ENCODE results near the gene ITM2C.
A peak's percentile ranks its signal among the peaks of the same experiment; 100 is the strongest.

Gene ITM2C

GRCh38 chr2:230849633-230850357 lies 14.9 kb upstream of the ITM2C start:
- TF ChIP-seq CTCF (IDR thresholded peaks at IDR 0.05; ENCODE audit: insufficient read depth, low read depth, low read length, missing control alignments): peak; percentile 80
- no peak overlapping the region for H3K4me3 ChIP-seq (ENCODE audit: low read length)
- DNase-seq (ENCODE audit: low read depth): peak; percentile 45

- H3K4me3 ChIP-seq (ENCODE audit: low read length): no peak overlapping the region
- no peak for TF ChIP-seq CTCF (IDR thresholded peaks at IDR 0.05; ENCODE audit: insufficient read depth, low read depth, low read length, missing control alignments)
- DNase-seq (ENCODE audit: low read depth): no peak
Measured at GRCh38 chr2:230850358-230850658, 14.4 kb upstream of the ITM2C start.

- DNase-seq (ENCODE audit: low read depth): no peak
- no peak for TF ChIP-seq CTCF (IDR thresholded peaks at IDR 0.05; ENCODE audit: insufficient read depth, low read depth, low read length, missing control alignments)
- no peak overlapping the region for H3K4me3 ChIP-seq (ENCODE audit: low read length)
Measured at GRCh38 chr2:230852113-230852512, 12.6 kb upstream of the ITM2C start.

GRCh38 chr2:230861552-230862255 lies 3.0 kb upstream of the ITM2C start:
- TF ChIP-seq CTCF (IDR thresholded peaks at IDR 0.05; ENCODE audit: insufficient read depth, low read depth, low read length, missing control alignments): no peak
- H3K4me3 ChIP-seq (ENCODE audit: low read length): no peak overlapping the region
- no peak for DNase-seq (ENCODE audit: low read depth)

DNA sequence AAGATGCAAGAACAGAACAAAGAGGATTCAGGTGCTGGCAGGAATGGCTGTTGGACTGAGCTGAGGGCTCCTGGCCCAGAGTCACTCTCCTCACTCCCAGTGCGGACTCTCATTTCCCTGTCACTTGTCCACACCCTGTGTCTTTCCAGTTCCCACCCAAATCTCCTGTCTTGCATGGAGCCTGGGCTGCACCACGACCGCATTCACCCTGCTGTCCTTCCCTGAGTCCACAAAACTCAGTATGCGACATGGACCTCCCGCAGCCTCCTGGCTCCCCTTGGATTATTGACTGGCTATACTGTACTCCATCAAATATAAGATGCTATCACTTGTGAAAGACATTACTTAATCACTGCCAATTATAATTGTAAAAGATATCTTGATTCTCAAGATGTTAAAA lies 2.5 kb upstream of the ITM2C start:
- no peak overlapping the region for H3K4me3 ChIP-seq (ENCODE audit: low read length)
- TF ChIP-seq CTCF (IDR thresholded peaks at IDR 0.05; ENCODE audit: insufficient read depth, low read depth, low read length, missing control alignments): no peak
- no peak for DNase-seq (ENCODE audit: low read depth)

DNA sequence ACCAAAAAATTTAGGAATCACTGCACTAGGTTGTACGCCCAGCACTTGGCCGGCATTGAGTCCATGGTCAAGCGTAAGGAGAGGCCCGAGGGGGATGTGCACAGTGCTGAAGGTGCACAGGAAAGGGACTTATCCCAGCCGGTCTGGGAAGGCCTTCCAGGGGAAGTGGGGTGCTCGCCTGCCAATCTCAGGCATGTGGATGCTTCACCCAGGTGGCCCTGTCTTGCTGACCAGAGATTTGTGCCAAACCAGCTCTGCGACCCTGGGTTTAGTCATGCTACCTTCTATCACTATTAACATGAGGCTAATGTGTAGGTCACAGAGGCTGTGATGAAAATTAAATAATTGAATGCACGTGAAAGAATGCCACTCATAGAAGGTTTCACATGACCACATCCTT lies 1.7 kb upstream of the ITM2C start:
- H3K4me3 ChIP-seq (ENCODE audit: low read length): no peak overlapping the region
- TF ChIP-seq CTCF (IDR thresholded peaks at IDR 0.05; ENCODE audit: insufficient read depth, low read depth, low read length, missing control alignments): no peak
- no peak for DNase-seq (ENCODE audit: low read depth)

All from epithelial cell of esophagus (primary cell).